COR-L47 (cell line): Measurements from ENCODE around the gene GNAT3.

ENCODE experiments used
- DNase-seq: peaks from one replicate; lab custom pipeline; 2025; lab: John Stamatoyannopoulos, UW

GNAT3 gene

DNA sequence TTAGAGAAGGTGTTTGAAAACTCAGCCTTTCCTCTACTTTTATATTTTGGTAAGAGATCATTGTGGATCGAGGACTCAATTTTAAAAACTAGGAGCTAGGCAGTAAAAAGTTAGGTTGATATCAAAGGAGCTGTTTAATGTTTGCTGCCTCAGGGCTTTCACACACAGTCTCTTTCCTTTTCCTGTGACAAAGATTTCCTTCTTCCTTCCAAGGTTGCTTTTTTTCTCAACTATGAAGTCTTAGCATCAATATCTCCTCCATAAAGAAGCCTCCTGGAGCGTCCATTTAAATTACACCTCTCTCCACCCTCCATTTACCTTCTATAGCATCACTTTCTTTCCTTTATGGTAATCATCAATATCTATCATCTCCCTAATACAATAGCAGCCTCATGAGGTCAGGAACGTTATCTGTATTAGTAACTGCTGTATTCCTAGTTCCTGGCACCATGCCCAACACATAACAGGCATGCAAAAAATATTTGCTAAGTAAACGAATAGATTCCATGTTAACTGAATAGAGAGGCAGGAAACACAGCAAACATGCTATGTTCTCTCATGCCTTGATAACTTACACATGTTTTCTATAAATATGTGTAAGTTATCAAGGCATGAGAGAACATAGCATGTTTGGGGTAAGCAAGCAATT is 48.5 kb downstream of the GNAT3 start:
- DNase-seq = no peak

- no peak for DNase-seq
Measured at GRCh38 chr7:80460857-80461256, 51.0 kb downstream of the GNAT3 start.

- no peak for DNase-seq
Measured at GRCh38 chr7:80459776-80460510, 51.9 kb downstream of the GNAT3 start.

DNA sequence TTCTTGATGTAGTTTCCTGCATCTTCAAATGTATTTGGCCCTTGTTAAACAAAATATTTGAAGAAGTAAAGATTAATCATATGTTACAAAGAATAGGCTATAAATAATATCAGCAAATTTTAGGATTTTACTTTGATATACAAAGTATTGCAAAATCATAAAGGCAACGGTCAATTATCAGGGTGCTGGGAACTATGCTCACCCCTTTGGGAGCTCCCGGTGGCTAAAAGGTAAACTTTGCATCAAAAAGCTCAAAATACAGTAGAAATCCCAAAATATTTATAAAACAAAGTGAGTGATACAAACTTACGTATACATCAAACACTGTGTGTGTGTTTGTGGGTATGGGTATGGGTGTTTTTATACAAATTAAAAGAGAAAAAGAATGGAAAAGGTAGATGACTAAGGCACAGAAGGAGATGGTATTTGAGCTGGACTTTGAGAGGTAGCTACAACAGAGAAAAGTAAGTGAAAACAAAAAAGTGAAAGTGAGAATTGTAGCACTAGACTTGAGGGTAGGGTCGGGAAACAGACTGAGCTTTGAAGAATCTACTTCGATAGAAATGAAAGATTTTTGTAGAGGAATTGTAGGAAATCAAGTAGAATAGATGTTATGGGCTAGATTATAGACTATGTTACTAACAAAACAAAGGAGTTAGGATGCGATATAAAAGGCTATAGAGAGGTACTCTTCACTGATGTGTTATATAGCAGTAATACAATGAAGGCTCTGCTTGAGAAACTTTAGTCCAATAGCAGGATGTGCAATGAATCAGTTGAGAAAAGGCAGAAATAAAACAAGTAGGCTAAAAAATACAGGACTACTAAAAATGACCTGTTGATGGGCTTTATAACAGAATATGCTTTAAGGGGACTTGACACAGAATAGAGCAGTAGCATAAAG is 52.8 kb downstream of the GNAT3 start:
- DNase-seq = no peak

DNA sequence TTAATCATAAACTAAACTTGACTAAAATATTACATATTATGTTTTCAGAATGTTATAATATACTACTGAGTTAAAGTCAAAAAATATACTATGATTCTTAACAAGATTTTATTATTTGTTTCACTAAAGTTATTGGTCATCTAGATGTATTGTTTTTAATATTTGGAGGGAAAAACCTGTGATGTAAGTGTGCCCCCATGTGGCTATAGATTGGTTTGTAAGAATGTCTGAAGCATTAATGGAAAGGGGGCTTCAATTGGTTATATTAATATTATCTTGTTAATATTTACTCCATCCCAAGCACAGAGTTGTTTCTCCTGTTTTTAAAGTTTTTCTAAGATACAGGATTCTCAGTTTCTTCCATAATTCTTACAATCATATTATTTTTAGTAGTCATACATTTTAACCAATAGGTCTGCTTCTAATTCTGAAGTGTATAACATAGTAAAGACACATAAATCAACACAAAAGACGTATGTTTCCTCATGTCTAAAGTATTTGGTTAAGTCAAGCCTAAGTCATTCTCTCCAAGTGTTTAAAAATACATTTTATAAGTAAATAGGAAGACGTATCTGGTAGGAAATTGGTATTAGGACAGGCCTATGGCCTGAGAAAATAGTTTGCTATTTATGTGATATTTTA is 58.0 kb downstream of the GNAT3 start:
- no peak for DNase-seq

DNA sequence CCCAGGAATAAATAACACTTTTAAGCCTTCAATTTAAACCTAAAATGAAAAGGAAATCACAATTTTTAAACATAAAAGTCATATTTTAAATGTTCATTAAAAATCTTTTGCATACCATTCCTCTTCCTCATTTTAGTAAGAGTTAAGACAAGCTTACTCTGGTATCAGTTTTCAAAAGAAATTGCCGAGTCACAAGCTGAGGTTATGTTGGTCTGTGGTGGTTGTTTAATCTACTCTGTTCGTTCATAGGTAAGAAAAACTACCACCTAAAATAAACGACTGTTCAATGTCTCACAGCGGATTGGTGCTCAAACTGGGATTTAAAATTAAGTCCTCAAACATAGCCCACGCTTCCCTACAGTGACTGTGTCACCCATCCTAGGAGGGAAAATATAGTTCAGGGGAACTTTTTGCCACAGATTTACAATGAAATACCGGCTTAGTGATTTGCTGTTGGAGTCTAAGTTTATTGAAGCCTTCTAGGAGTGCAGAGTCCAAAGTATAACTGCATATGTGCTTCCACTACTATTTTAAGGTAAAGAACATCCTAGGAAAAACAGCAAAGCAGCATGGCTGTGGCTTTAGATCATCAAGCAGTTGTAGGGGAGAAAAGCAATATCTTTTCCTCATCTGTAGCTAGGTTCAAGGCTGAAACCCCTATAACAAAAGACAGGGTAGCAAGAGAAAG is 61.1 kb downstream of the GNAT3 start:
- no peak for DNase-seq

DNA sequence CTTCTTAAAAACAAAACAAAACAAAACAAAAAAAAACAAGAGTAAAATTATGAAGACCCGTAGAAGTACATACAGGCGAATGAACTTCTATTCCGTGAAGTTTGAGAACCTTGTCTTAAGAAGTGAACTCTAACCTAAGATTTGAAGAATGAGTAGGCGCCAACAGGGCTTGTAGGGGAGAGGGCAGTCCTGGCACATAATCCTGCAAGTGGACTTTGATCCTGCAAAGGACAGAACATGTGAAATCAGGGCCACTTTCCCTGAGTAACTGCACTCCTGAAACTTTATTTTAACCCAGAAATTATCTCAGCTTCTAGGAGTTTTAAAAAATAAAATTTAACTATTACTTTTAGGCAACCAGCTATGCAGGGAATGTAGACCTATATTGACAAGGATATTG is 62.0 kb downstream of the GNAT3 start:
- no peak for DNase-seq

GRCh38 chr7:80445351-80445750 is 66.5 kb downstream of the GNAT3 start:
- no peak for DNase-seq

DNA sequence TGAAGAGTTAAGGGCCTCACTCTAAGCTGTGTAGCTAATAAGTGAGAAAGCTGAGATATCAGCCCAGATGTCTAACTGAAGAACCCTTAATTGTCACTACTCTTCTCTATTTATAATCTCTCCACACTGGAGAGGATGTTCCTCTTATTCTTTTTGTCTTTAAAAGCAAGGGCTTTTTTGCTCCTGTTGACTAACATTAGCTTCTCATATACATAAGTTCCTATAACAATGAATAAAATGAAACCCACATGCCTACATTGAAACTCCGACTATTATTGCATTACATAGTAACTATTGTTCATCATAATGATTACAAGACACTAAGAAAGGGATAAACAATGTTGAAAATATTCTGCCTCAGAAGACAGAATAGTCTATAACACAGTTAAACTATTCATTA is 67.1 kb downstream of the GNAT3 start:
- no peak for DNase-seq

DNA sequence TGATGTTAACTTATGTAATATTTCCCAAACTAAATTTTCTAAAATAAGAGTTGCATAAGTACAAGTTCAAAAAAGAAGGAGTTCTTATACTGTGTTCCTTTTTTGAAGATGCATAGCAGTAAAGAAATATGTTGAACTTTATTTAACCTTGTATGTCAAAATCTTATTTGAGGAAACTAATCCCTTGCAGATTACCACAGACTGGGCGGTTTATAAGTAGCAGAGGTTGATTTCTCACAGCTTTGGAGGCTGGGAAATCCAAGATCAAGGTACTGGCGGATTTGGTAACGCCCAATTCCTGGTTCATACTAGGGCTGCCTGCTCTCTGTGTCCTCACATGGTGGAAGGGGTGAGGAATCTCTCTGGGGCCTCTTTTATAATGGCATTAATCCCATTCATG is 68.5 kb downstream of the GNAT3 start:
- no peak for DNase-seq

GRCh38 chr7:80440883-80441282 is 71.0 kb downstream of the GNAT3 start:
- DNase-seq = no peak

DNA sequence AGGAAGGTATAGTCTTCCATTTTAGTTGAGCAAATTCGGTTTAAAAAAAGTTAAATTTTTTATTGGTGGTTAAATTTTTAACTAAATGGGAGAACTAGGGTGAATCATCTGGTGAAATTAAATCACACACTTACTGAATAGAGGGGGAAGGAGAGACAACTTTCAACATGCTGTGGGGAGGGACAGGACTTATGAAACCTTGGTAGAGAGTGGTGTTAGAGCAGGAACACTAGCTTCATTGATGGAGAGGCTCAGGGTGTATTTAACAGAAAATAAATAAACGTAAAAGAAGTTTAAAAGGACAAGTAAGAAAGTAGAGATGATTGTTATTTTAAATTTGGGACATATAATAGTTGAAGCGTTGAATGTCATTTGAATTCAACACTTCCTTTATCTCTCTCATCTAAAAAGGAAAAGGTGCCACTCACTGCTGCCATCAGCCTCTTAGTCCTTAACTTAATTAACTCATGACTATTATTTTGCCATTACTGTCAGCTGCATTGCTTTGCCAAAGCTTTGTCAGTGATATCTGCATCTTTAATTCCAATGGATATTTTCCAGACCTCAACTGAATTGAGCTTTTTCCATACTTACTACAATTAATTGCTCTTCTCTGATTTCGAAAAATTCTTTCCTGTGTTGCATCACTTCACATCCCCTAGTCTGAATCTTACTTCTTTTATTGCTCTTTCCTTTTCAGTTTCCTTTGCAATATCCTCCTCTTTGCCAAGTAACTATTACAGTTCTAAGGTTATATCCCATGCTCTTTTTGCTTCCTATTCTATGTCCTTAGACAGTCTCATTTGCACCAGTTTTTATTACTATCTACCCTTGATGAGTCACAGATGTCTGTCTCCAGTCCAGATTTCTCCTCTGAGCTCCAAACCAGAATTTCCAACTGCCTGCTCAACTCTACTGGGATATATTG is 71.7 kb downstream of the GNAT3 start:
- no peak for DNase-seq

DNA sequence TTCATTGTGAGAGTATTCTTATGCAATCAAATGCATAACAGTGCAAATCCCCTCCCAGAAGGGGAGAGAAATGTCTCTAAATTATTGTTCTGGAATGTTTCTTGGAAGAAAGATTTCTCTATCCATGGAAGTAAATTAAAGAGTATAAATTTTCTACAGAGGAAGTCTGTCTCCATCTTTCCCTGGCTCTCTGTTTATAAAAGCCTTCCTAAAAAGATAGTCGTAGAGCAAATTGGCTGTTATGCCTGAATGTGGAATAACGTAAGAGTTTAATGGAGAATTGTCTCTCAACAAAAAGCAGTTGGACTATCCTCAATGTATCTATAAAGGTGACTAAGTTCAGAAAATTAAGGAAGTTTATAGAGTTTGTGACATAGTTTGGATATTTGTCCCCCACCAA is 76.3 kb downstream of the GNAT3 start:
- no peak for DNase-seq

- no peak for DNase-seq
Measured at GRCh38 chr7:80434047-80434446, 77.8 kb downstream of the GNAT3 start.

DNA sequence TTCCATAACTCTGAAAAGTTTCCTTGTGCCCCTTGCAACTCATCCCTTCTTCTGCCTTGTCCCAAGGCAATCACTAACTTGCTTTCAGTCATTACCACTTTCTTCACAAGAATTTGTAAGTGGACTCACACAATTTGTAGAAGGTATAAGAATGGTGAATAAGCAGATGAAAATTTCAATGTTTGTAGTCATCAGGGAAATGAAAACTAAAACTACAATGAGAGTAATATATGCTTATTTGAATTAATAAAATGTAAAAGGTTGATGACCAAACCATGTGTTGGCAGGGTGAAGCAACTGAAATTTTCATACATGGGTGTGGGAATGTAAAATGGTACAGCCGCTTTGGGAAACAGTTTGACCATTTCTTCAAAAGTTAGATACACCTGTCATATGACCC is 79.7 kb downstream of the GNAT3 start:
- no peak for DNase-seq

DNA sequence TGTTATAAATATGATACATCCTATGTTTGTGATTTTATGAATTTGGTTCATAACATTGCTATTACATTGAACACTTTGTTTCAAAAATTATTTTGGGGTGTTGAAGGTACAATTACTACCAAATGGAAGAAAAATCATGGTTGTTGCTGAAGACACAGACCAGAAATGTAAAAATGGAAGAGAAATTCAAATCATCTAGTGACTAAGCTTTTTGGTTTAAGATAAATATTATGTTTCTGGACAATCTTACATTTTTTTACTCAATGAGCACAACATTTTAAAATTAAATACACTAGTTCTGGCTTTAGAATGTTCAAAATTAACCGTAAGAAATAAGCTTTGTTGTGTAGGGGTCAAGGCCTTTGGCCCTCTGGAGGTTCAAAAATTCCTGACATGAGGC is 82.7 kb downstream of the GNAT3 start:
- no peak for DNase-seq

- peak; percentile 49 for DNase-seq
Measured at GRCh38 chr7:80428161-80429054, 83.5 kb downstream of the GNAT3 start.

DNA sequence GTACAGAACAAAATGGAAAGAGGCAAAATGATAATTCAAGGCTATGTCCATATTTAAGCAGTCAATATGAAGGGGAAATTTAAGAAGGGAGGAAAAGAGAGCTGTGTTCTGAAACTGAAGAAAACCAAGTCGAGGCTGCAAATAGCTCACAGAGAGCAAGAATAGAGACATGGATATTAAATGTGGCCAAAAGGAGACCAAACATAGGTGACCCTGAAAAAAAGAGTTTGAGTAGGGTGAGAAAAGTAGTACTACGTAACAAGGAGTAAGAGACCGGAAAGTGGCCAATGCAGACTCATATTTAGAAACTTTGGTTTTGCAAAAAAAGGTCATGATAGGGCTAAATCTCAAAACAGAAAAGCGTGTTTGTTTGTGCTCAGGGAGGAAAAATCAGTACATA is 84.6 kb downstream of the GNAT3 start:
- no peak for DNase-seq

- no peak for DNase-seq
Measured at GRCh38 chr7:80420876-80421275, 91.0 kb downstream of the GNAT3 start.
